Measurements from ENCODE around the gene IL19. TPM values are rescaled to one million over a fixed set of nuclear protein-coding genes. Genes with fewer than 3 reads are reported as not detected.
A peak's percentile ranks its signal among the peaks of the same experiment; 100 is the strongest.

The IL19 gene
- total RNA-seq, 1 donor from 2014 or later, result not detected

DNA sequence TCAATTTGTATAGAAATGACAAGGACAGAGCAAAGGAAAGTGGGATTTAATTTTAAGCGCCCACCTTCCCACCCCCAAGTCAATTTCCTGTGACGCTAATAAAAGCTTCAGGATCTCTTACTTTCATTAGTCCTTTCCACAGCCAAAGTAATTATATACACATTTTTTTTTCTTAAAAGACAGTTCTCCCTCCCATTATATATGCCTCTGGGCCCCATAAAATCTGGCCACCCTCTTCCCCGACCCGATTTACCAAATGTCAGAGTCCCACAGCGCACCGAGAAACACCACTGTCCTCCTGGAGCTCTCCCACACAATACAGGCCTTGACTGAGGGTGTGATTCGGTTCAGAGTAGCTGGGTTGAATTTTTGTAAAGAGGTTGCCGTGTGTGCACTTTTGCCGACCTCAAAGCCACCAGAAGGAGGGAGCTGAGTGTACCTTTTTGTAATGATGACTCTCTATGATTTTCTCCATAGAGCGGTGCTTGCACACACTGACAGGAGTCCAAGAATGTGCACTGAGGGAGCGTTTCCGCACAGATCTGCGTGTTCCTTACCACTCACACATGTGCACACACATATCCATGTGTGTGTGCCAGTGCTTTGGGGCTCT, 27.9 kb downstream of the IL19 start:
- no peak for DNase-seq (ENCODE audit: low spot score)

DNA sequence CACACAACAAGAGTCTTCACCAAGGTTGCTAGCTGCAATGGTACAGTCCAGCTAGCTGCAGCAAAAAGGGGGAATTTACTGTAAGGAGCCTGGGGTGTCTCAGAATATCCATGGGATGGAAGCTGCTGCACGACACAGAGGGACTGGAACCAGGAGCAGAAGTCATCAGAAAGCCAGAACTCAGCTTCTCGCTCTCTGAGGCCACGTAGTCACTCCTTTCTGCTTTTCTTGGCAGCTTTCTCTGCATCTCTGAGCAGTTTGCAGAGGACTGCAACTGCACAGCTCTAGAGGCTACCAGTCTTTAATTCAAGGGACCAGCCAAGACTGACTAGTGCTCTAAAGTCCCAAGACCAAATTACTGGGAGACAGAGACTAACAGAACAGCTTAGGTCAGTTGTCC, 28.7 kb downstream of the IL19 start:
- no peak for DNase-seq (ENCODE audit: low spot score)

DNA sequence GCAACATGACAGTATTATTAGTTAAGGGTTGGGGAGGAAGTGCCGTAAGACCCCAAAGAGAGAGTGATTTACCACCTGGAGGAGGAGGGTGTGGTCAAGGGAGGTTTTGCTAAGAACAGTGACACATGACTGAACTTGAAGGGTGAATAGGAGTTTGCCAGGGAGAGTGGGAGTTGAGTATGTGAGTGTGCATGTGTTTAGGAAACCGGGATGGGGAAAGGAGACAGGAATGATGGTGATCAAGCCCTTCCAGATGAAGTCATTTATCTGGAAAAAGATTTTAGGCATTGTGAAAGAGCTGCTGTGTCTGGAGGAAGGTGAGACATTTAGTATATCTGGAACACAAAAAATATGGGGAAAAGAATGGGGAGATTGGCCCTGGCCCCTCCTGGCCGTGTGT, 29.8 kb downstream of the IL19 start:
- no peak for DNase-seq (ENCODE audit: low spot score)

DNA sequence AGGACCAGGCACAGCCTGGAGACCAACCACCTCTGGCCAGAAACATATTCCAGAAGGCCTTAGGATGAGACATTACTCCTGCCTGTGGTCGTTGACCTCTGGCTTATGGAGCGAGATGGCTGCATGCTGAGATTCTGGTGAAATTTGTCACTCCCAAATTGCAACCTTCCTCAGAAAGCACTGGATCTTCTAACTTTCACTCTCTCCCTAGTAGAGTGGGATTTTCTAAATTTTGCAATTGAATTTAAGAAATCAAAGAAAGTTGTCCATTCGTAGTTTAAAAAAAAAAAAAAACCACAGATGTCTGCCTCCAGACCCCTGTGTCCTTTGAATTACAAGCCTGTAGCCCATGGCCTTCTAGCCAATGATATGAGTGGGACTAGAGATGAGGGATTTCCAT, 30.3 kb downstream of the IL19 start:
- DNase-seq (ENCODE audit: low spot score), result no peak

DNA sequence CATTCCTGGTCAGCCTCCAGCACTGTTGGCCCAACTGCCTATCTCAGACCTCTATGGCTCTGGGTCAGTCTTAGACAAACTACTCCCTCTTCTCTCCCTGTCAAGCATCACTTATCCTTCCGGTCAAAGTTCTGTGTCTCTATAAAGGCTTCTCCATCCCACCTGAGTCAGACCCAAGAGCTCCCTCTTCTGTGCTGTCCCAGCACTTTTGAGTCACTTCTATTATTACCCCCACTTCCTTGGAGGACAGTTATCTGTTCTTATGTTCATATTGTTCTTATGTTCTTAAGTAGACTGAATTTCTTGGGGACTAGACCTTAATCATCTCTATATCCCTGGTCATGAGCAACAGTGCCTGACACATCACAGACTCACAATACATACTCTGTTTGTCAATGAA, 30.9 kb downstream of the IL19 start:
- DNase-seq (ENCODE audit: low spot score), result no peak

DNA sequence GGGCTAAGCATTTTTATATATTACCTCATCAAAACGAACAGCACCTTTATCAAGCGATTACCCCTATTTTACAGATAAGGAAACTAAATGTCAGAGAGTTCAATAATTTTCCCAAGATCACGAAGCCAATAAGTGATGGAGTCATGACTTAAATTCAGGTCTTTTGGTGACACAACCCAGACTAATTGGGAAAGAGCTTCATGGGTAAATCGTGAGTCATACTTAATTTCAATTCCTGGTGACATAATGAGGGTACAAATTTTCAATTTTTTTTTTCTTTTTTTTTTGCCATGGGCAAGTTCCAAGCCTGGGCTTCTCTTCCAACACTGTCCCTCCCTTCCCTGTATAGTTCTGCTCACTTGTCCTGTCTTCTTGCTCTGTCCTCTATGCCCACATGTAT, 31.8 kb downstream of the IL19 start:
- no peak for DNase-seq (ENCODE audit: low spot score)

DNA sequence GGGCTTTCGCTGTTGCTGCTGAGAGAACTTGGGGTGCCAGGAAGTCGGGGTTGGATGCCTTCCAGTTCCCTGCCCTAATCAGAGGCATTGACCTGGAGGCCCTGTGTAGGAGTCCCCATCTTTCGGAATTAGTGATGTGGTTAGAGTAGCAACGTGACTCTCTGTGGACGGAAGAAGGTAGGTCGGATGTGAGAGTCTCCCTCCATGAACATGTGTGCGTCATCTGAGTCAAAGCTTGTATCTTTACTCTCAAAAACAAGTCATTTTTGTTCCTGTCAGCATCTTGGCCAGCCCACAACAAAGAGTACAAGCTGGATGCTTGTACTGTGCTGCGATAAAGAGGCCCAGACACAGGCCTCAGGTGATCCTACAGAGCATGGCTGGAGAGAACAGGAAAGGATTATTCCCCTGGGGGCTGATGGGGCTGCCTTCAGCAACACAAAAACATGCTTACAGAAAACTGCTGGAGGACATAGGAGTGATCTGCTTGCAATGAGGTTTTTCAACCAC, 32.7 kb downstream of the IL19 start:
- DNase-seq (ENCODE audit: low spot score), result peak; percentile 36

DNA sequence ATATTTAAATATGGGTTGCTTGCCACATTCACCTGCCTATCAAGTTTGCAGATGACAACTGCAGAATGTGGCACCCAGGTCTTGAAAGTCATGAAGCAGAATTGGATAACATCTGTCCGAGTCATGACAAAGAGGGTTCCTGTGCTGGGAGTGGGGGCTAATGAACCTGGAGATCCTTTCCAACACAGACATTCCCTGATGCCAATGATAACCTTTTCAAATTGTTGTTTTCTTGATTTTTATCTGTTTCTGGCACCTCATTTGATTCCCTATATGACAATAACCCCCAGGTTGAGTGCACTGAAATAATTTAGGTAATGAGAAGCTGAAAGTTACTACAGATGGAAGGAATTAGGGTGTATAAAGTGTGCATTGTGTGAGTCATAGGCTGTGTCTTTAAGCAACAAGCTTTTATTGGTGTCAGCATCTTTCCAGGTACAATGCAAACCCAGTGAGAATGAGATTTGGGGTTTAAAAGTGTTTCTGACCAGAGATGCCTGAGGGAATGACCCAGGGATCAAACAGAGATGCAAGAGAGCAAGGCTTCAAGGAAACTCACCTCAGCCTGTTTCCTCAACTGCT, 33.7 kb downstream of the IL19 start:
- no peak for DNase-seq (ENCODE audit: low spot score)

DNA sequence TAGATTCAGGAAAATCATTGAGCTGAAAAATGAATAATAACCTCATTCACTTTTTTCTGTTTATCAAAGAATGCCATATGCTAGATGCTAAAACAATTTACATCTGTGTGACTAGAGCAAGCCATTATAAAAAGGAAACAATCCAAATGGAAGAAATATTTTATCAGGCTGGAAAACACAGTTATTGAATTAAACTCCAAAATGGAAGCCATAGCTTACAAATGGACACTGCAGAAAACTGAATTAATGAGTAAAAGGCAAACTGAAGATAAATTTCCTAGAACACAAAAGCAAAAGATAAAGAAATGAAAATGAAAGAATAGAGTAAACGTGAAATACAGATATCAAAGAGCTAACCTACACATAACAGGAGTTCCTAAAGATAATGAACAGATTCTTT, 34.8 kb downstream of the IL19 start:
- DNase-seq (ENCODE audit: low spot score), result no peak

DNA sequence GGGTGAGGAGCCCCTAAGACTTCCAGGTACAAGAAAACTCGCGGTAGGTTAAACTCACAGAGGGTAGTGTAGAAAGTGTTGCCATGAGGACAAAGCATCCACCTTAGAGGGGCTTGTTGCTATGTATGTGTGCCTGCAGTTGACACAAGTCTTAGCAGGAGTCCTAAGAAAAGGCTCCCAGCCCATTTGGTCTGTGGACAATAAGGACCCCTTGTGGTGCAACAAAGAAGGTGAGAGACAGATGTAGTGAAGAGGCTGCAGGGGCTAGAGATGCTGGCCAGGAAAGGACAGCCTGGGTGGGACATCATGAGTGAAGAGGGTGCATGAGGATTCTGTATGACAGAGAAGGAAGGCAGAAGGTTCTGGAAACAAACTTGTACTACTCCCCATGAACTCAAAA, 38.0 kb downstream of the IL19 start:
- DNase-seq (ENCODE audit: low spot score), result peak; percentile 24

DNA sequence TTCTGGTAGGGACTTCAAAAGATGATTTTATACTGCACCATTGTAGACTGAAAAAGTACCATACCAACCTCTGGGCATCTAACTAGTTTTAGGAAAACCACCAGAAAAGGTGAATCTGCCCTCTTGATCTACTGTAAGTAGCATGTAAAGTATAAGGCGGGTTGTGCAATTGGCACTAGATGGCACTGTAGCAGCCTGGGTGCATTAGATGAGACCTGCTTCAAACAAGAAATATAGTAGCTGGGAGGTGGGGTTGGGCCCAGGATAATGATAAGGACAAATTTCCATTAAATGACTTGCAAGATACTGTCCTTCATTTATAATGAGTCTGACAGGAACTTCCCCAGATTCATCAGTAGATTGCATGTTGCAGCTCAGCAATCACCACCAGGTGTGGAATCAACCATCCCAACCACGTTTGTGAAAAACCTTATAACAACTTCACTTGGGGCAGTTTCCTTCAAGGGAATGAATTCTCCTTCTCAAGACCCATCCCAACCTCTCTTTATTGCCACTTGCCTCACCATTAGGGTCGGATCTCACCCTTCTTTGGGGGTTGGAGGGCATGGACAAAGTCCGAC, 39.0 kb downstream of the IL19 start:
- peak; percentile 33 for DNase-seq (ENCODE audit: low spot score)

DNA sequence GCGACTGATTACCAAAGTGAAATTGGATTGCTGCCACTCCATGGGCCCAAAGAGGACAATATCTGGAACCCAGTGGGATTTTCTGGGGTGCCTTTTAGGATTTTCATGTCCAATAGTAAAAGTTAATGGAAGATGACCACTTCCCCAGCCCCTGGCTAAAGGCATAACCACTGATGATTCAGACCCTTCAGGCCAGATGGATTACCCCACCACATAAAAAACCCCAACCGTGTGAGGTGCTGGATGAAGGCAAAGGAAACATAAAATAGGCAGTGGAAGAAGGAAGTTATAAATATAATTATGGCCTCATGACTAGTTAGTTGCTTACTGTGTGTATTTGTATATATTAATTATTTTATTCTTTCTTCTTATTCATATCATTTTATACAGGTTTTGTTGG, 41.9 kb downstream of the IL19 start:
- DNase-seq (ENCODE audit: low spot score), result no peak

DNA sequence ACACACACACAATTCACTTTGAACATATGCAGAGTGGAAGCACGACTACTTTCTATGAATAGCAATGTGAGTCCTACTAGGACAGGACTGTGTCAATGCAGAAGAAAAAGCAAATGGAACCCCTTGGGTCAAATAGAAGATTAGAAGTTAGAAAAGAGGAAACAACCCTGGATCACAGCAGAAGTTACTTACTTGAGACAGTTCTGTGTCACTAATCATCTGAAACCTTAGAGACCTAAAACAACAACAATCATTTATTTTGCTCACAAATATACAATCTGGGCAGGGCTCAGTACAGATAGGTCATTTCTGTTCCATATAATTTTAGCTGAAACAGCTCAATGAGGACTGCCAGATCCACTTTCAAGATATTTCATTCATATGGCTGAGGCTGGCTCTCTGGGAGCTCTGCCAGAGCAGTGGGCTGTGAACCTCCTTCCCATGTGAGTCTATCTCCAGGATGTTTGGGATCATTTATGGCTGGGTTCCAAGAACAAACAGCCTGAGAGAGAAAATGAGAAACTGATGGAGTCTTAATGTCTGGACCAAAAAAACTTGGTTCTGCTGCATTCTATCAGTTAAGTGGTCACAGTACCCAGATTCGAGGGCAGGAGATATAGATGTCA, 44.3 kb downstream of the IL19 start:
- no peak for DNase-seq (ENCODE audit: low spot score)

DNA sequence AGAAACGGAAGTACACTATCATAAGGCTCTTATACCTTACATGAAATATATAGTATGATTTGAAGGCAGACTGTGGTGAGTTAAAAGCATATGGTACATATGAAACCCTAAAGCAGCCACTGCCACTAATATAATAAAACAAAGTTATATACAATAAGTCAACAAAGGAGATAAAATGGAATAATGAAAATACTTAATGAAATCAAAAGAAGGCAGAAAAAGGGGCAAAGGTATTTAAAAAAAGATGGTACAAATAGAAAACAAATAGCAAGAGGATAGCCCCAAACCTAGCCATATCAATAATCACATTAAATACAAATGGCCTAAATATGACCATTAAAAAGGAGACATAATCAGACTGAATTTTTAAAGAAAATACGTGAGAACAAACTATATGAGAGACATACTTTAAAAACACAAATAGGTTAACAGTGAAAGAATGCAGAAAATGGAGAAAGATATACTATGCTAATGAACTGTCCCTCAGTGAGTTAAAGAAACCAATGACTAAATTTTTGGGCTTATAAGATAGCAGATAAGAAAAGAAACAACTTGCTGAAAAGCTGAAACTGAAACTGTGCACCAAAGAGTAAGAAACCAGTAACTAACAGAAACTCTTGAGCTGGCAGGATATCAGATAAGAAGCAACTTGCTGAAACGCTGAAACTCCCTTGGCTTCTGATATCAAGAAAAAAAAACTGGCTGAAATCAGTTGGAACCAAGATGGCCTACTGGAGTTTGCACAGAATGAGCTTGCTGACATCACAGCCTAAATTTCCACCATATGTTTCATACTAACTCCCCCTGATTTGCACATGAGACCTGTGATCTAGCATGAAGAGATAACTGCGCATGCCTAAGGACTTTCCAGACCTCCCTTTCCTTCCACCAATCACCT, 46.1 kb downstream of the IL19 start:
- no peak for DNase-seq (ENCODE audit: low spot score)

DNA sequence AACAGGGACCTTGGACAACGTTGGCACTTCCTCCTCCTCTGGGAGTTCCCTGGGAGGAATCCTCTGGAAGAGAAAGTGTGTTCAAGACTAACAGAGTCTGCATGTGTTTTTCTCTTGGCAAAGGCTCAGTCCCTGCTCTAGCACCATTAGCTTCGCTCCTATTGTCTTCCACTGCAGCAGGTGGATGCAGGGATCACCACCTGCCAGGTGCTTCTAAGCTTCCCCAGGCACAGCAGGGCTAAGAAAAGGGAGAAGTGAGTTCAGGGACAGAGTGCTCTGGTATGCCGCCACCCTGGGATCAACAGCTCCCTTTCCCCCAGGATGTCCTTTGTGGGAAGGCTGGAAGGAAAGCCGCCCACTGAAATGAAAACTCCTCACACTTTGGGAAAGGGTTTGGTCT, 50.9 kb downstream of the IL19 start:
- DNase-seq (ENCODE audit: low spot score), result no peak

DNA sequence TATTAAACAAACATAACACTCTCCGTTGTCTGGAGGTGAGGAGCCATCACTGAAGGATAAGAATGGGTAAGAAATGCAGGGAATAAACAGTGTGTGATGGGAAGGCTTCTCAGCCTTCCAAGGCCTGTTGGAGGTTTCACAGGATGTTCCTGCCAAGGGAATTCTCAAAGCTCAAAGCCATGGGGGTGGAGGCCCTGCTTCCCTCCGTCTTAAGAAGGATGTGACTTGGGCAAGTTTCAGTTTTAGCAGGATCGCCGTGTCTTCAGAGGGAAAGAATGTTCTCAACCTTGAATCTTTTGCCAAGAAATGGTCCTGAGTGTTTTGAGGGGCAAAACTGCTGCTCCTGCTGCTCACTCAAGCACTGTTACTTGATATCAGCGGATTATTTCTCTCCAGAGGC, 53.2 kb downstream of the IL19 start:
- no peak for DNase-seq (ENCODE audit: low spot score)

DNA sequence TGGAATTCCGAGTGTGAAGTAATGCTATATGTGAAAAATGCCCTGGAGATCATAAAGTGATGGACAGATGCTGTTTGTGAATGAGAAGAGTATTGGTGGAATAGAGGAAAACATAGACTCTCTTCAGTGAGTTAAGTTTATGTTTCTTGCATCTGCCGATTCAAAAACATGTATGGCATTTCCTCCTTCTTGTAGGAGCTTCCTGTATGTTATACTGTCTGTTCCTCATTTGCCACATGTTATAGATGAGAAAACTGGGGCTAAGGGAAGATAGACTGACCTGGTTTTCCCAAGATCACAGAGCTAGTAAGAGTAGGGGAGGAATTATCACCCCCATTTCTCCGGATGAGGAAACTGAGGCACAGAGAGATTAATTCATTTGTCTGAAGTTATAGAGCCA, 53.8 kb downstream of the IL19 start:
- no peak for DNase-seq (ENCODE audit: low spot score)

DNA sequence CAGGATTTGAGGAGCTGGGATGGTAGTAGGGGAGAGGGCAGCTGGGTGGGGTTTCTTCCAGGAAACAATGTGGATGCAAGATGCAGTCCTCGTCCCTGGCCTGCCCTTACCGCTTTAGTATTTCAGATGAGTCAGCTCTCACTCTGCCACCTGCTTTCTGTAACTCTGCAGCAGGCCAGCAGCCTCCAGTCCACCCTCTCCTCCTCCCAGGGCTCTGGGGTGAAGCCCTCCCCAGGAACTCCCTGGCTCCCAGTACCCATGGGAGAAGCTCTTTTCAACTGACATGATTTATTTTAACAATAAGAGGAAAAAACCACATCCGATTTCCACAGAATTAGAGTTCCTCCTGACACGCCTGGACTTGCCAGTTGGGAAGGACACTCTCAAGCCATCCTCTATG, 55.8 kb downstream of the IL19 start:
- no peak for DNase-seq (ENCODE audit: low spot score)

DNA sequence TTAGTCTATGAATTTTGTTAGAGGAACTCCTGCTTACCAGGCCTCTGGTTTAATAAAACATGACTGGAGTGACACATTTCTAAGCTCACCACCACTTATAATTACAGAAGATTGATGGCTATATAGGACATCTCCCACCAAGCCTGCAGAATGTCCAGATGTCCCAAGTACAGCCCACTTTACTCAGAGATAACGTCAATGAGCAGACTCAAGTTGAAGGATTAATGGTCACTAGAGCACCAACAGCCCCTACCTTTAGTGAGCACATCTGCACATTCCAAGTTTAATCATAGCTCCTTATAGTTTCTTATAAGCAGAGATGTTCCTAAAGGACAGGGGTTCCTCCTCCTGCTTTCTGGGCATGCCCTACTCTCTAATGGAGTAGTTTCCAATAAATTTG, 57.5 kb downstream of the IL19 start:
- no peak for DNase-seq (ENCODE audit: low spot score)

DNA sequence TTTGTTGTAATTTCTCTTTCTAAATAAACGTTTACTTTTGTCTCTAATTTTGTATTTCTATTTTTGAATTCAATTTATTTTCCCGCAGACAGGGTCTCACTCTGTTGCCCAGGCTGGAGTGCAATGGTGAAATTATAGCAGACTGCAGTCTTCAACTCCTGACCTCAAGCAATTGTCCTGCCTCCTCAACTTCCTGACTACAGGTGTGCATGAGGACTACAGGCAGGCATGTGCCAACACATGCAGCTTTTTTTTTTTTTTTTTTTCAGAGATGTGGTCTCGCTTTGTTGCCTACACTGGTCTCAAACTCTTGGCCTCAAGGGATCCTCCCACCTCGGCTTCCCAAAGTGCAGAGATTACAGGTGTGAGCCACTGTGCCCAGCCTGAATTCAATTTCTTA, 58.2 kb downstream of the IL19 start:
- no peak for DNase-seq (ENCODE audit: low spot score)

DNA sequence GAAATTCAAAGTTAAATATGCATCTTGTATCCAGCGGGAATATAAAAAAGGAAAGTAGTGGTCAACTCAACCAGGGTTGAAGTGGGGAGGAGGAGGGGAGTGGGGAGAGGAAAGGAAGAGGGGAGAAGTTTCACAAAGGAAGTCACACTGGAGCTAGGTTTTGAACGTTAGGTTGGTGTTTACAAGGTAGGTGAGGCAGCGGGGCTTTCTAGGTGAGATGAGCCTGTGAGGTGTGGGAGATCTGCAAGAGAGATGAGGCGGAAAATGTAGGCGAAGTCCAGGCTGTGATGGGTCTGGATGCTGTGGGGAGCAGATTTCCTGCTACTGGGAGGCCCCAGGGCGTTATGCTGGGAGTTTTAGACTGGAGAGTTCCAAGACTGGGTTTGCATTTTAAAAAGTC, 58.7 kb downstream of the IL19 start:
- no peak for DNase-seq (ENCODE audit: low spot score)

DNA sequence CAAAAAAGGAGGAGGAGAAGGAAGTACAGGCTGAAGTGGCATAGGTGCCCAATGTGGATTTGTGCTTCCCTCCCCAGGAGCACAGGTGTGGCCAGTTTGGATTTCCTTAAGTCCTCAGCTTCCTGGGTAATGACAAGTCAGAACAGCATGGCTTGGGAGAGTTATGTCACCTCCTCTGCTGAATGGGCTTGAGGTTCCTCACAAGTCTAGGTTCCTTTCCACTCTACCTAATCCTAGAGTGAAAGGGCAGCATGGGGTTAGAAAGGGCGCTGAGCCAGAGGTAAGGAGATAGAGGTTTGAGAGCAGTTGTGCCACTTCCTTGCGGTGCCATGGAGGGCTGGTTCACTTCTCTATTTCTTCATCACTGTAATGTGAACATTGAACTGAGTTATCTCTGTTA, 59.3 kb downstream of the IL19 start:
- no peak for DNase-seq (ENCODE audit: low spot score)
